ENCODE results near the gene PGAP6.
"Not testable (repeated sequence)": the region's sequence is repeated elsewhere in the genome, so short reads cannot be mapped to it uniquely, and the experiment has no call there.

PGAP6 gene

DNA sequence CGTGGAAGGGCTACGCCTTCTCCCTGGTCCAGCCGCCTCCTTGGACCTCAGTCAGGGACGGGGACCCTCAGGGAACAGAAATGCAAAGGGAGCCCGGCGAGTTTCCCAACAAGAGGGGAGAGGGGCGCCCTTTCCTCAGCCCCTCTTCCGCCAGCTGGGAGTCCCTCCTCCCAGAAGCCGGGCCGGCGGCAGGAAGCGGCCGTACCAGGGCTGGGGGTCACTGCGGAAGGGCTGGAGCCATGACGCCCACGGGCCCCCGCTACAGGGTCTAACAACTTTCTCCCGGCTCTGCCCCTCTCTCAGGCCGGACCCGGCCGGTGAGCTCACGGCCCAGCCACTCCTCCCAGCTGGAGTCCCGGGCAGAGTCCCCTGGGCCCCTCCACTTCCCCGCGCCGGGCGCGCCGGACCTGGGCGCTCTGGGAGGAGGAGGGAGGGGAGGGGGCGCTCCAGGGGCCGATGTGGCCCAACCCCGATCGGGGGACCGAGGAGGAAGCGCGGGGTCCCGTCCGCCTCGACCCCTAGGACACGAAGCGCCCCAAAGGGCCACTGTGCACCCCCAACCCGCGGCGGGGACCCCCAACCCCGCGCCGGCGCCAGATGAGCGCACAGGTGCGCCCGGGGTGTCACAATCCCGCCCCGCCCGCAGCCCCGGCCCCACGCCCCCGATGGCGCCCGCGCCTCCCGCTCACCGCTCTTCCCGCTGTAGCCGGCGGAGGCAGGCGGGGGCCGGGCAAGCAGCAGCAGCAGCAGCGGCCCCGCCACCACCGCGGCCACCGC is 578 bp downstream of the PGAP6 start:
- Histone ChIP-seq H3K36me3 (replicated peaks) (peaks cover 8% of the 10 kb centered on the region), H3K4me3 (ENCODE audit: low read depth, low read length) (peak overlapping the region; percentile 73), H3K27me3 (replicated peaks) (no peaks in the 10 kb centered on the region), H3K27ac (no peak overlapping the region)
- in situ Hi-C loops (cut with HindIII; ENCODE audit: low pct_ligation_motif_present, low sequenced_read_pairs), result no loop called here
- DNase-seq, result no peak
- TF ChIP-seq, protein P1, sequence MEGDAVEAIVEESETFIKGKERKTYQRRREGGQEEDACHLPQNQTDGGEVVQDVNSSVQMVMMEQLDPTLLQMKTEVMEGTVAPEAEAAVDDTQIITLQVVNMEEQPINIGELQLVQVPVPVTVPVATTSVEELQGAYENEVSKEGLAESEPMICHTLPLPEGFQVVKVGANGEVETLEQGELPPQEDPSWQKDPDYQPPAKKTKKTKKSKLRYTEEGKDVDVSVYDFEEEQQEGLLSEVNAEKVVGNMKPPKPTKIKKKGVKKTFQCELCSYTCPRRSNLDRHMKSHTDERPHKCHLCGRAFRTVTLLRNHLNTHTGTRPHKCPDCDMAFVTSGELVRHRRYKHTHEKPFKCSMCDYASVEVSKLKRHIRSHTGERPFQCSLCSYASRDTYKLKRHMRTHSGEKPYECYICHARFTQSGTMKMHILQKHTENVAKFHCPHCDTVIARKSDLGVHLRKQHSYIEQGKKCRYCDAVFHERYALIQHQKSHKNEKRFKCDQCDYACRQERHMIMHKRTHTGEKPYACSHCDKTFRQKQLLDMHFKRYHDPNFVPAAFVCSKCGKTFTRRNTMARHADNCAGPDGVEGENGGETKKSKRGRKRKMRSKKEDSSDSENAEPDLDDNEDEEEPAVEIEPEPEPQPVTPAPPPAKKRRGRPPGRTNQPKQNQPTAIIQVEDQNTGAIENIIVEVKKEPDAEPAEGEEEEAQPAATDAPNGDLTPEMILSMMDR (IDR thresholded peaks at IDR 0.05; ENCODE audit: low read depth, low read length, missing control alignments), result no peak

DNA sequence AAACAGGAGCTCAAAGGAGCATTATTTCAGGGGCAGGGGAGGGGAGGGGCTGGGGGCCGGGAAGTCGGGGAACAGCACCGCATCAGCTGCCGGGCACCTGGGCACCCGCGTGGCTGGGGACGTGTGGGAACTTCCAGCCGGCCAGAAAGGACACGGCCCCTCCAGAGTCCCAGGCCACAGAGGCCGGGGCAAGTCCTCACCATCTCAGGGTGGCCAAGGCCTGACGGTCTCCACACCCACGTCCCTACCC is 1.1 kb downstream of the PGAP6 start:
- H3K4me3 ChIP-seq (ENCODE audit: low read depth, low read length), result peak overlapping the region; percentile 73
- in situ Hi-C loops (cut with HindIII; ENCODE audit: low pct_ligation_motif_present, low sequenced_read_pairs), result no loop called here
- TF ChIP-seq, protein P1 (IDR thresholded peaks at IDR 0.05; ENCODE audit: low read depth, low read length, missing control alignments), result no peak
- peaks cover 12% of the 10 kb centered on the region for H3K36me3 ChIP-seq (replicated peaks)
- H3K27me3 ChIP-seq (replicated peaks), result no peaks in the 10 kb centered on the region
- DNase-seq, result no peak
- no peak overlapping the region for H3K27ac ChIP-seq

DNA sequence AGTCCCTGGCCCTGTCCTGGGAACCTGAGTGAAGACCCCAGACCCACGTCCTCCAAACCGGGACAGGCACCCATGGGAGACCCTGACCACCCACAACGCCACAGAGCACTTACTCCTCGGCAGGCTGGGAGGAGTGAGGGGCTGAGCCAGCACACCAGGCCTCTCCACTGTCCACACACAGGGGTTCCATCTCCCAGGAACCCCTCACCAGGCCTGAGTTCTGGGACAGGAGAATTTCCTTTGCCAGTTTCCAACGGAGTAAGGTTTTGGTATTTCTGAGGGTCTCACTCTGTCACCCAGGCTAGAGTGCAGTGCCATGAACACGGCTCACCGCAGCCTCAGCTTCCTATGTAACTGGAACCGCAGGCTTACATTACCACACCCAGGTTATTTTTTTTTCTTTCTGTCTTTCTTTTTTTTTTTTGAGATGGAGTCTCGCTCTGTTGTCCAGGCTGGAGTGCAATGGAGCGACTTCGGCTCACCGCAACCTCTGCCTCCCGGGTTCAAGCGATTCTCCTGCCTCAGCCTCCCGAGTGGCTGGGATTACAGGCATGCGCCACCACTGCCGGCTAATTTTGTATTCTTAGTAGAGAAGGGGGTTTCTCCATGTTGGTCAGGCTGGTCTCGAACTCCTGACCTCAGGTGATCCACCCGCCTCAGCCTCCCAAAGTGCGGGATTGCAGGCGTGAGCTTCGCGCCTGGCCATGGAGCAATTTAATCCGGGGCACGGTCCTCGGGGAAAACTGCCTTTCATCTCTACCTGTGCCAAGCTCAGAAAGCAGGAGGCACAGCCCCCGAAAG is 1.6 kb downstream of the PGAP6 start:
- Histone ChIP-seq H3K4me3 (ENCODE audit: low read depth, low read length) (peak overlapping the region; percentile 73), H3K36me3 (replicated peaks) (peaks cover 12% of the 10 kb centered on the region), H3K27ac (no peak overlapping the region), H3K27me3 (replicated peaks) (no peaks in the 10 kb centered on the region)
- in situ Hi-C loops (cut with HindIII; ENCODE audit: low pct_ligation_motif_present, low sequenced_read_pairs), result no loop called here
- TF ChIP-seq, protein P1 (IDR thresholded peaks at IDR 0.05; ENCODE audit: low read depth, low read length, missing control alignments), result no peak
- no peak for DNase-seq

DNA sequence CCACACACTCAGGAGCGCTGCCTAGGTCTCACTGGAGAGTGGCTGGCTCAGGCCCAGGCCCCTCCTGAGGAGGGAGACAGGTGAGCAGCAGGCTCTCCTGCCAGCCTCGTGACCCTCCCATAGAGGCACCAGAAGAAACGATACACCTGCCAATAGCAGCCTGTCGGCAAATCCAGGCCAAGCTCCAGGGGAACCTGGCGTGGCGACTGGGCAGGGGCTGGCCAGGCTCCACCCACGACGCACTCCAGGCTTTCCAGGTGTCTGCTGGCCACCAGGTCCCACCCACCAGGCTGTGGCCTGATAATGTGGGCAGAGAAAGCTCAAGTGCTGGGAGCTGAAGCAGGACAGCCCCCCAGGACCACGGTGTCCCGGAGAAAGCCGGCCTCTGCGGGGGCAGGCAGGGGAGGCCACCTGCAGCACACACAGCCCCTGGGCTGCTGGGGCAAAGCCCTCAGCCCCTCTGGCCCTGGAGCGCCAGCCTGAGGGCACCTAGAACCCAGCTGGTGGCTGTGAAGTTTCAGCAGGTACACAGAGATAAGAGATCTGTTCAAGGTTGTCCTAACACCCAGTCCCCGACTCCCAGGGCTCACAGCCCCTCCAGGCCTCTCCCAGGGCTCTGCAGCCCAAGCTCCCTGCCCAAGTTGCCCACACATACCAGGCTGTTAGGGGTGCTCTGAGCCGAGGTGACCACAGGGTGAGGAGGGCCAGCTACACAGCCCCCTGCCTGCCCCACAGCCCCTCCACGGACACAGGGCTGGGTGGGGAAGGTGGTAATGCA is 2.4 kb downstream of the PGAP6 start:
- Histone ChIP-seq H3K27ac (no peak overlapping the region), H3K4me3 (ENCODE audit: low read depth, low read length) (no peak overlapping the region), H3K36me3 (replicated peaks) (peaks cover 16% of the 10 kb centered on the region), H3K27me3 (replicated peaks) (no peaks in the 10 kb centered on the region)
- TF ChIP-seq, protein P1 (IDR thresholded peaks at IDR 0.05; ENCODE audit: low read depth, low read length, missing control alignments), result no peak
- in situ Hi-C loops (cut with HindIII; ENCODE audit: low pct_ligation_motif_present, low sequenced_read_pairs), result no loop called here
- no peak for DNase-seq

DNA sequence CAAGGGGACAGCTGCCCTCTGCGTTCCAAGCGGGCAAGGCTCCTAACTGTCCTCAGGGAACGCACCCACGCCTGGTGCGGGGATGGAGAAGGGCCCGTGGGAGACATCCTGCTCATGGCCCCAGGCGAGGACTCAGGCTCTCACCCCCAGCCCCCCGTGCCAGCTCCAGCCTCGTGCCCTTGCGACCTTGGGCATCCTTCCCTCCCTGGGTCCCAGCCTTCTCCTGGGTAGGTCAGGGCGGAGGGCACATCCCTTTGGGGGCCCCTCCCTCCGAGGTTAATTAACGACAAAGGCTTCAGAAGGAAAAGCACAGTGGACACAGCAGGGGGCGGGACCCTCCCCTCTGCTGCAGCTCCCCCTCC is 3.0 kb downstream of the PGAP6 start:
- H3K27ac ChIP-seq, result no peak overlapping the region
- H3K36me3 ChIP-seq (replicated peaks), result peaks cover 22% of the 10 kb centered on the region
- H3K4me3 ChIP-seq (ENCODE audit: low read depth, low read length), result no peak overlapping the region
- in situ Hi-C loops (cut with HindIII; ENCODE audit: low pct_ligation_motif_present, low sequenced_read_pairs), result no loop called here
- no peak for DNase-seq
- H3K27me3 ChIP-seq (replicated peaks), result no peaks in the 10 kb centered on the region
- TF ChIP-seq, protein P1 (IDR thresholded peaks at IDR 0.05; ENCODE audit: low read depth, low read length, missing control alignments), result no peak

DNA sequence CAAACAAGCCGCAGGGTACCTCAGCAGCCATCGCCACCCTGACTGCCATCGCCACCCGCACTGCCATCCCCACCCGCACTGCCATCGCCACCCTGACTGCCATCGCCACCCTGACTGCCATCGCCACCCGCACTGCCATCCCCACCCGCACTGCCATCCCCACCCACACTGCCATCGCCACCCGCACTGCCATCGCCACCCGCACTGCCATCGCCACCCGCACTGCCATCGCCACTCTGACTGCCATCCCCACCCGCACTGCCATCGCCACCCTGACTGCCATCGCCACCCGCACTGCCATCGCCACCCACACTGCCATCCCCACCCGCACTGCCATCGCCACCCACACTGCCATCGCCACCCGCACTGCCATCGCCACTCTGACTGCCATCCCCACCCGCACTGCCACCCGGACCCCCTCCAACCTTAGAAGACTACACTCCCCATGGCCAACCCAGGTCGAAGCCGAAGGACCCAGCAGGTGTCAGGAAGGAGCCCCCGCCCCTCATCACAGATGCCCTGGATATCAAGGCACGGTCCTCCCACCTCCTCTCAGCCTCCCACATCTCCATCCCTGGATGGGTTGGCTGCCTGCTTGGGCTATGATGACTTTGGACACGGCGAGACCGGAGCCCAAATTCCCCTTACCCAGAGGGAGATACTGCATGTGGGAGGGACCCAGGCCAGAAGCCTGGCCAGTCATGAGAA is 3.5 kb downstream of the PGAP6 start:
- DNase-seq; in situ Hi-C loops (cut with HindIII; ENCODE audit: low pct_ligation_motif_present, low sequenced_read_pairs); H3K27ac ChIP-seq; H3K27me3 ChIP-seq (replicated peaks); H3K4me3 ChIP-seq (ENCODE audit: low read depth, low read length): not testable (repeated sequence)
- H3K36me3 ChIP-seq (replicated peaks), result peaks cover 26% of the 10 kb centered on the region

Measured in brain microvascular endothelial cell (primary cell).